Glomerular visceral epithelial cell (primary cell): ENCODE data around the gene ZNHIT6.
"Not testable (repeated sequence)": the region's sequence is repeated elsewhere in the genome, so short reads cannot be mapped to it uniquely, and the experiment has no call there.

Source experiments
- DNase-seq: peaks from one replicate; pipeline ENCODE4 v3.0.0-alpha.2; 2016; ENCODE audit errors: extremely low spot score

ZNHIT6 gene

GRCh38 chr1:85707990-85708828 is at the start of gene ZNHIT6:
Gene ZNHIT6 (minus strand): TSS chr1:85708433. CDS start chr1:85708284, 149 bp downstream.
- DNase-seq = peak; percentile 98

- DNase-seq = no peak
Observed at GRCh38 chr1:85756864-85757263, 48.6 kb upstream of the ZNHIT6 start.

- DNase-seq = no peak
Observed at GRCh38 chr1:85748120-85748519, 39.9 kb upstream of the ZNHIT6 start.

- DNase-seq = no peak
Observed at GRCh38 chr1:85746777-85747176, 38.5 kb upstream of the ZNHIT6 start.

GRCh38 chr1:85743814-85744213 is 35.6 kb upstream of the ZNHIT6 start:
- DNase-seq = no peak

- peak; percentile 90 for DNase-seq
Observed at GRCh38 chr1:85734931-85735330, 26.7 kb upstream of the ZNHIT6 start.

- DNase-seq = no peak
Observed at GRCh38 chr1:85718678-85719340, 10.6 kb upstream of the ZNHIT6 start.

- not testable (repeated sequence) for DNase-seq
Observed at GRCh38 chr1:85714418-85715114, 6.3 kb upstream of the ZNHIT6 start.

GRCh38 chr1:85708829-85709227 is 595 bp upstream of the ZNHIT6 start:
- DNase-seq = peak; percentile 6

GRCh38 chr1:85707267-85707989 is 805 bp downstream of the ZNHIT6 start:
- peak; percentile 20 for DNase-seq

- no peak for DNase-seq
Observed at GRCh38 chr1:85705940-85706339, 2.3 kb downstream of the ZNHIT6 start.

- DNase-seq = no peak
Observed at GRCh38 chr1:85700422-85700821, 7.8 kb downstream of the ZNHIT6 start.

- DNase-seq = no peak
Observed at GRCh38 chr1:85697895-85698294, 10.3 kb downstream of the ZNHIT6 start.

GRCh38 chr1:85692730-85693314 is 15.4 kb downstream of the ZNHIT6 start:
- peak; percentile 48 for DNase-seq

GRCh38 chr1:85689775-85690404 is 18.3 kb downstream of the ZNHIT6 start:
- DNase-seq = no peak

GRCh38 chr1:85683292-85684025 is 24.8 kb downstream of the ZNHIT6 start:
- no peak for DNase-seq

- peak; percentile 74 for DNase-seq
Observed at GRCh38 chr1:85681087-85681486, 27.1 kb downstream of the ZNHIT6 start.

GRCh38 chr1:85678193-85678592 is 30.0 kb downstream of the ZNHIT6 start:
- DNase-seq = no peak

GRCh38 chr1:85677656-85678055 is 30.6 kb downstream of the ZNHIT6 start:
- no peak for DNase-seq

- DNase-seq = no peak
Observed at GRCh38 chr1:85672031-85672660, 36.1 kb downstream of the ZNHIT6 start.
